ENCODE results near the gene SIX3. TPM values are rescaled to one million over a fixed set of nuclear protein-coding genes. Genes with fewer than 3 reads are reported as not detected.

SIX3 gene
- total RNA-seq, 1 experiment from 2014 or later = not detected

- in situ Hi-C loops (cut with HindIII; ENCODE audit: low pct_unique_long_range_greater_than_20kb, low sequenced_read_pairs) = no loop called here
Observed at GRCh38 chr2:44951124-44951523, 9.6 kb downstream of the SIX3 start.

GRCh38 chr2:44951714-44952113 lies 10.2 kb downstream of the SIX3 start:
- in situ Hi-C loops (cut with HindIII; ENCODE audit: low pct_unique_long_range_greater_than_20kb, low sequenced_read_pairs) = no loop called here
- DNase-seq (ENCODE audit: low read depth, low spot score) = no peak

More at GRCh38 chr2:44951124-44951523, 9.6 kb downstream of the SIX3 start:
- no peak for DNase-seq (ENCODE audit: low read depth, low spot score)

- DNase-seq (ENCODE audit: low read depth, low spot score) = no peak
- in situ Hi-C loops (cut with HindIII; ENCODE audit: low pct_unique_long_range_greater_than_20kb, low sequenced_read_pairs) = no loop called here
Observed at GRCh38 chr2:44952143-44952805, 10.8 kb downstream of the SIX3 start.

GRCh38 chr2:44952806-44953498 lies 11.4 kb downstream of the SIX3 start:
- in situ Hi-C loops (cut with HindIII; ENCODE audit: low pct_unique_long_range_greater_than_20kb, low sequenced_read_pairs) = no loop called here
- no peak for DNase-seq (ENCODE audit: low read depth, low spot score)

- in situ Hi-C loops (cut with HindIII; ENCODE audit: low pct_unique_long_range_greater_than_20kb, low sequenced_read_pairs) = no loop called here
- DNase-seq (ENCODE audit: low read depth, low spot score) = no peak
Observed at GRCh38 chr2:44953499-44953883, 12.0 kb downstream of the SIX3 start.

GRCh38 chr2:44954447-44954888 lies 13.0 kb downstream of the SIX3 start:
- no peak for DNase-seq (ENCODE audit: low read depth, low spot score)
- in situ Hi-C loops (cut with HindIII; ENCODE audit: low pct_unique_long_range_greater_than_20kb, low sequenced_read_pairs) = no loop called here

- in situ Hi-C loops (cut with HindIII; ENCODE audit: low pct_unique_long_range_greater_than_20kb, low sequenced_read_pairs) = no loop called here
- DNase-seq (ENCODE audit: low read depth, low spot score) = no peak
Observed at GRCh38 chr2:44954889-44955592, 13.5 kb downstream of the SIX3 start.

- DNase-seq (ENCODE audit: low read depth, low spot score) = peak; percentile 79
Observed at GRCh38 chr2:44955593-44956392, 14.3 kb downstream of the SIX3 start.

GRCh38 chr2:44956843-44957242 lies 15.3 kb downstream of the SIX3 start:
- in situ Hi-C loops (cut with HindIII; ENCODE audit: low pct_unique_long_range_greater_than_20kb, low sequenced_read_pairs) = no loop called here

More at GRCh38 chr2:44955593-44956392, 14.3 kb downstream of the SIX3 start:
- in situ Hi-C loops (cut with HindIII; ENCODE audit: low pct_unique_long_range_greater_than_20kb, low sequenced_read_pairs) = no loop called here

GRCh38 chr2:44957656-44958327 lies 16.3 kb downstream of the SIX3 start:
- no peak for DNase-seq (ENCODE audit: low read depth, low spot score)
- in situ Hi-C loops (cut with HindIII; ENCODE audit: low pct_unique_long_range_greater_than_20kb, low sequenced_read_pairs) = no loop called here

More at GRCh38 chr2:44956843-44957242, 15.3 kb downstream of the SIX3 start:
- DNase-seq (ENCODE audit: low read depth, low spot score) = no peak

GRCh38 chr2:44959855-44960254 lies 18.4 kb downstream of the SIX3 start:
- no peak for DNase-seq (ENCODE audit: low read depth, low spot score)
- in situ Hi-C loops (cut with HindIII; ENCODE audit: low pct_unique_long_range_greater_than_20kb, low sequenced_read_pairs) = no loop called here

GRCh38 chr2:44960871-44961270 lies 19.4 kb downstream of the SIX3 start:
- in situ Hi-C loops (cut with HindIII; ENCODE audit: low pct_unique_long_range_greater_than_20kb, low sequenced_read_pairs) = no loop called here
- DNase-seq (ENCODE audit: low read depth, low spot score) = no peak

- no peak for DNase-seq (ENCODE audit: low read depth, low spot score)
- in situ Hi-C loops (cut with HindIII; ENCODE audit: low pct_unique_long_range_greater_than_20kb, low sequenced_read_pairs) = no loop called here
Observed at GRCh38 chr2:44962176-44962695, 20.7 kb downstream of the SIX3 start.

GRCh38 chr2:44964752-44965236 lies 23.3 kb downstream of the SIX3 start:
- peak; percentile 32 for DNase-seq (ENCODE audit: low read depth, low spot score)
- in situ Hi-C loops (cut with HindIII; ENCODE audit: low pct_unique_long_range_greater_than_20kb, low sequenced_read_pairs) = no loop called here

- DNase-seq (ENCODE audit: low read depth, low spot score) = peak; percentile 45
- in situ Hi-C loops (cut with HindIII; ENCODE audit: low pct_unique_long_range_greater_than_20kb, low sequenced_read_pairs) = no loop called here
Observed at GRCh38 chr2:44965684-44966083, 24.2 kb downstream of the SIX3 start.

GRCh38 chr2:44967056-44967455 lies 25.6 kb downstream of the SIX3 start:
- DNase-seq (ENCODE audit: low read depth, low spot score) = no peak
- in situ Hi-C loops (cut with HindIII; ENCODE audit: low pct_unique_long_range_greater_than_20kb, low sequenced_read_pairs) = no loop called here
